GM18526 (cell line): Measurements from ENCODE around the gene MID1.

Source experiments
- POLR2A ChIP-seq: IDR thresholded peaks from 3 replicates; pipeline ENCODE4 v1.6.1; 2011; ENCODE audit not compliant: insufficient read length; ENCODE audit errors: extremely low read depth

MID1 gene

GRCh38 chrX:10506781-10507180, 113.6 kb downstream of the MID1 start:
- TF ChIP-seq POLR2A: no peak

GRCh38 chrX:10505726-10506125, 114.7 kb downstream of the MID1 start:
- no peak for TF ChIP-seq POLR2A

GRCh38 chrX:10502961-10503360, 117.4 kb downstream of the MID1 start:
- TF ChIP-seq POLR2A: no peak

- no peak for TF ChIP-seq POLR2A
These were observed 118.8 kb downstream of the MID1 start for GRCh38 chrX:10501611-10502010.

- TF ChIP-seq POLR2A: no peak
These were observed 123.9 kb downstream of the MID1 start for GRCh38 chrX:10496345-10496965.

GRCh38 chrX:10495677-10496076, 124.7 kb downstream of the MID1 start:
- TF ChIP-seq POLR2A: no peak

- TF ChIP-seq POLR2A: no peak
These were observed 128.1 kb downstream of the MID1 start for GRCh38 chrX:10492250-10492649.

- no peak for TF ChIP-seq POLR2A
These were observed 134.0 kb downstream of the MID1 start for GRCh38 chrX:10486373-10486772.

GRCh38 chrX:10485326-10485725, 135.1 kb downstream of the MID1 start:
- no peak for TF ChIP-seq POLR2A

- no peak for TF ChIP-seq POLR2A
These were observed 135.6 kb downstream of the MID1 start for GRCh38 chrX:10484683-10485247.

GRCh38 chrX:10483191-10483831, 137.1 kb downstream of the MID1 start:
- TF ChIP-seq POLR2A: no peak

GRCh38 chrX:10482708-10483107, 137.7 kb downstream of the MID1 start:
- TF ChIP-seq POLR2A: no peak

- no peak for TF ChIP-seq POLR2A
These were observed 138.1 kb downstream of the MID1 start for GRCh38 chrX:10482261-10482660.

GRCh38 chrX:10480861-10481260, 139.5 kb downstream of the MID1 start:
- no peak for TF ChIP-seq POLR2A

- no peak for TF ChIP-seq POLR2A
These were observed 140.9 kb downstream of the MID1 start for GRCh38 chrX:10479508-10479907.

- TF ChIP-seq POLR2A: no peak
These were observed 142.9 kb downstream of the MID1 start for GRCh38 chrX:10477525-10477924.

- TF ChIP-seq POLR2A: no peak
These were observed 145.3 kb downstream of the MID1 start for GRCh38 chrX:10474913-10475568.

- no peak for TF ChIP-seq POLR2A
These were observed 145.9 kb downstream of the MID1 start for GRCh38 chrX:10474510-10474909.
